GM23248 (cell line): ENCODE data around the gene RASA3.

ENCODE experiments used
- EZH2 ChIP-seq: fragments of 200-600 bp; sonication (generic); IDR thresholded peaks from 2 replicates; pipeline ENCODE4 v1.6.1; 2018; ENCODE audit warnings: antibody characterized with exemption, mild to moderate bottlenecking; ENCODE audit not compliant: insufficient read depth, poor library complexity, severe bottlenecking
- EZH2phosphoT487 ChIP-seq: fragments of 200-600 bp; sonication (generic); IDR thresholded peaks from 2 replicates; pipeline ENCODE4 v1.6.1; 2018; ENCODE audit warnings: antibody characterized with exemption, moderate library complexity, mild to moderate bottlenecking, low read depth; ENCODE audit not compliant: insufficient read depth

- TF ChIP-seq EZH2 = no peak
- TF ChIP-seq EZH2phosphoT487 = no peak
Measured at GRCh38 chr13:113991676-113992179, 140.7 kb downstream of the RASA3 start.
